Measurements from ENCODE around the gene NYAP2. TPM values are rescaled to one million over a fixed set of nuclear protein-coding genes. Genes with fewer than 3 reads are reported as not detected.

NYAP2 gene
- total RNA-seq, 1 donor from 2014 or later, result 0.14 TPM

- H2AFZ ChIP-seq (ENCODE audit: low read depth, low read length), result no peak overlapping the region
- TF ChIP-seq EZH2 (IDR thresholded peaks at IDR 0.05; ENCODE audit: insufficient read depth, low read length), result no peak
- no peak for TF ChIP-seq CTCF (IDR thresholded peaks at IDR 0.05; ENCODE audit: insufficient read depth, low read depth, low read length)
- H3K27me3 ChIP-seq (ENCODE audit: insufficient read depth, low read length), result no peaks in the 10 kb centered on the region
- H3K4me3 ChIP-seq (ENCODE audit: insufficient read depth, low read depth, low read length), result no peak overlapping the region
- H3K4me2 ChIP-seq (ENCODE audit: low read length), result no peak overlapping the region
- no peaks in the 10 kb centered on the region for H3K9me3 Mint-ChIP-seq (ENCODE audit: unreplicated experiment)
- no peaks in the 10 kb centered on the region for H3K36me3 Mint-ChIP-seq (ENCODE audit: low read depth, unreplicated experiment)
- H3K4me1 Mint-ChIP-seq (ENCODE audit: low read depth, unreplicated experiment), result no peaks in the 10 kb centered on the region
- no peak overlapping the region for H3K9ac ChIP-seq (ENCODE audit: low read length)
- H3K27ac Mint-ChIP-seq (ENCODE audit: unreplicated experiment), result no peak overlapping the region
- H3K4me1 ChIP-seq (ENCODE audit: insufficient read depth, low read length), result no peaks in the 10 kb centered on the region
- no peaks in the 10 kb centered on the region for H3K79me2 ChIP-seq (ENCODE audit: insufficient read depth, low read length)
- no peak for FAIRE-seq
- H3K9me3 ChIP-seq (ENCODE audit: insufficient read depth, low read depth, low read length), result no peaks in the 10 kb centered on the region
- no peaks in the 10 kb centered on the region for H4K20me1 ChIP-seq (ENCODE audit: insufficient read depth, low read length)
- no peaks in the 10 kb centered on the region for H3K36me3 ChIP-seq (ENCODE audit: insufficient read depth, low read length)
- H3K27me3 Mint-ChIP-seq (ENCODE audit: low read depth, unreplicated experiment), result no peaks in the 10 kb centered on the region
- no peak overlapping the region for H3K4me3 Mint-ChIP-seq (ENCODE audit: unreplicated experiment)
- no peak overlapping the region for H3K27ac ChIP-seq (ENCODE audit: low read depth, low read length)
- no peak for DNase-seq (ENCODE audit: low read depth)
These were observed 15.4 kb downstream of the NYAP2 start for GRCh38 chr2:225414902-225415301.

- Histone ChIP-seq H3K79me2 (ENCODE audit: insufficient read depth, low read length) (no peaks in the 10 kb centered on the region), H3K9me3 (ENCODE audit: insufficient read depth, low read depth, low read length) (no peaks in the 10 kb centered on the region), H3K27me3 (ENCODE audit: insufficient read depth, low read length) (no peaks in the 10 kb centered on the region), H4K20me1 (ENCODE audit: insufficient read depth, low read length) (no peaks in the 10 kb centered on the region), H3K9ac (ENCODE audit: low read length) (no peak overlapping the region), H3K4me1 (ENCODE audit: insufficient read depth, low read length) (no peaks in the 10 kb centered on the region), H3K27ac (ENCODE audit: low read depth, low read length) (no peak overlapping the region), H3K36me3 (ENCODE audit: insufficient read depth, low read length) (no peaks in the 10 kb centered on the region), H2AFZ (ENCODE audit: low read depth, low read length) (no peak overlapping the region), H3K4me2 (ENCODE audit: low read length) (no peak overlapping the region), H3K4me3 (ENCODE audit: insufficient read depth, low read depth, low read length) (no peak overlapping the region)
- FAIRE-seq (no peak), DNase-seq (ENCODE audit: low read depth) (no peak)
- H3K4me1 Mint-ChIP-seq (ENCODE audit: low read depth, unreplicated experiment), result no peaks in the 10 kb centered on the region
- no peaks in the 10 kb centered on the region for H3K27me3 Mint-ChIP-seq (ENCODE audit: low read depth, unreplicated experiment)
- H3K36me3 Mint-ChIP-seq (ENCODE audit: low read depth, unreplicated experiment), result no peaks in the 10 kb centered on the region
- H3K9me3 Mint-ChIP-seq (ENCODE audit: unreplicated experiment), result no peaks in the 10 kb centered on the region
- no peak overlapping the region for H3K4me3 Mint-ChIP-seq (ENCODE audit: unreplicated experiment)
- no peak overlapping the region for H3K27ac Mint-ChIP-seq (ENCODE audit: unreplicated experiment)
- TF ChIP-seq CTCF (IDR thresholded peaks at IDR 0.05; ENCODE audit: insufficient read depth, low read depth, low read length) (no peak), EZH2 (IDR thresholded peaks at IDR 0.05; ENCODE audit: insufficient read depth, low read length) (no peak)
These were observed 15.8 kb downstream of the NYAP2 start for GRCh38 chr2:225415341-225415740.

GRCh38 chr2:225415792-225416191 is 16.3 kb downstream of the NYAP2 start:
- Mint-ChIP-seq H3K9me3 (ENCODE audit: unreplicated experiment) (no peaks in the 10 kb centered on the region), H3K27me3 (ENCODE audit: low read depth, unreplicated experiment) (no peaks in the 10 kb centered on the region), H3K4me3 (ENCODE audit: unreplicated experiment) (no peak overlapping the region), H3K27ac (ENCODE audit: unreplicated experiment) (no peak overlapping the region), H3K4me1 (ENCODE audit: low read depth, unreplicated experiment) (no peaks in the 10 kb centered on the region), H3K36me3 (ENCODE audit: low read depth, unreplicated experiment) (no peaks in the 10 kb centered on the region)
- no peak overlapping the region for H3K4me2 ChIP-seq (ENCODE audit: low read length)
- H4K20me1 ChIP-seq (ENCODE audit: insufficient read depth, low read length), result no peaks in the 10 kb centered on the region
- no peaks in the 10 kb centered on the region for H3K4me1 ChIP-seq (ENCODE audit: insufficient read depth, low read length)
- H3K27ac ChIP-seq (ENCODE audit: low read depth, low read length), result no peak overlapping the region
- H2AFZ ChIP-seq (ENCODE audit: low read depth, low read length), result no peak overlapping the region
- H3K79me2 ChIP-seq (ENCODE audit: insufficient read depth, low read length), result no peaks in the 10 kb centered on the region
- H3K9ac ChIP-seq (ENCODE audit: low read length), result no peak overlapping the region
- FAIRE-seq, result no peak
- no peaks in the 10 kb centered on the region for H3K27me3 ChIP-seq (ENCODE audit: insufficient read depth, low read length)
- TF ChIP-seq CTCF (IDR thresholded peaks at IDR 0.05; ENCODE audit: insufficient read depth, low read depth, low read length) (no peak), EZH2 (IDR thresholded peaks at IDR 0.05; ENCODE audit: insufficient read depth, low read length) (no peak)
- H3K36me3 ChIP-seq (ENCODE audit: insufficient read depth, low read length), result no peaks in the 10 kb centered on the region
- H3K9me3 ChIP-seq (ENCODE audit: insufficient read depth, low read depth, low read length), result no peaks in the 10 kb centered on the region
- H3K4me3 ChIP-seq (ENCODE audit: insufficient read depth, low read depth, low read length), result no peak overlapping the region
- DNase-seq (ENCODE audit: low read depth), result no peak
